Measurements from ENCODE around the gene PGLYRP3. TPM values are rescaled to one million over a fixed set of nuclear protein-coding genes. Genes with fewer than 3 reads are reported as not detected.

Gene PGLYRP3
- total RNA-seq, 1 donor from 2014 or later: not detected

DNA sequence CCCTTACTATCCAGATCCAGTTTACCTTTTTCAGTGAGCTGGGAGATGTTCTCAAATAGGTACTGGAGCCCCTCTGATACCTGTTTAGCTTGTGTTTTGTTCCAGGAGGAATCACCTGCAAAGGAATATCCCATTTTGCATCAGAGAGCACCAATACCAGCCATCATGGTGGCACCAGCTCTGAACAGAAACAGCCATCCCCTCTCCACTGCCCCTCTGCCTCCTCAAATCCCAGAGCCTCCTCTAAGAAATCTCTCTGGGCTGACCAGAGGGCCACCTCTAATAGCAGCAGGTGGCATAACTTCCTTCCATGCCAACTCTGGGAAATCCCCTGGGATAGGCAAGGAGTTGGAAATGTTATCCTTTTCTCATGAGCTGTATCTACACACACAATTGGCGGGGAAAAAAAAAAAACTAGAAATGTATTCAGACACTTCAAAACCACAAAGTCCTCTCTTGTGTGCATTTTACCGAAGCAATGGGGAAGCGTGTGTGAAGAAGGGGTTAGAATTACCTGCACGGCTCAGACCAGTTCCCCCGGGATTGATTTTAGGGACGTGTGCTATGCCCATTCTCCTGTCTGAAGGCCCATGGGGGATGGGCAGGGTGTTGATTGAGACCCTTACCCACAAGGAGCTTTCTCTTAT lies 33.4 kb upstream of the PGLYRP3 start:
- TF ChIP-seq, protein P1, sequence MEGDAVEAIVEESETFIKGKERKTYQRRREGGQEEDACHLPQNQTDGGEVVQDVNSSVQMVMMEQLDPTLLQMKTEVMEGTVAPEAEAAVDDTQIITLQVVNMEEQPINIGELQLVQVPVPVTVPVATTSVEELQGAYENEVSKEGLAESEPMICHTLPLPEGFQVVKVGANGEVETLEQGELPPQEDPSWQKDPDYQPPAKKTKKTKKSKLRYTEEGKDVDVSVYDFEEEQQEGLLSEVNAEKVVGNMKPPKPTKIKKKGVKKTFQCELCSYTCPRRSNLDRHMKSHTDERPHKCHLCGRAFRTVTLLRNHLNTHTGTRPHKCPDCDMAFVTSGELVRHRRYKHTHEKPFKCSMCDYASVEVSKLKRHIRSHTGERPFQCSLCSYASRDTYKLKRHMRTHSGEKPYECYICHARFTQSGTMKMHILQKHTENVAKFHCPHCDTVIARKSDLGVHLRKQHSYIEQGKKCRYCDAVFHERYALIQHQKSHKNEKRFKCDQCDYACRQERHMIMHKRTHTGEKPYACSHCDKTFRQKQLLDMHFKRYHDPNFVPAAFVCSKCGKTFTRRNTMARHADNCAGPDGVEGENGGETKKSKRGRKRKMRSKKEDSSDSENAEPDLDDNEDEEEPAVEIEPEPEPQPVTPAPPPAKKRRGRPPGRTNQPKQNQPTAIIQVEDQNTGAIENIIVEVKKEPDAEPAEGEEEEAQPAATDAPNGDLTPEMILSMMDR (conservative IDR thresholded peaks at IDR 0.05; ENCODE audit: low read depth, low read length): no peak
- no peak for DNase-seq (ENCODE audit: low read depth)

DNA sequence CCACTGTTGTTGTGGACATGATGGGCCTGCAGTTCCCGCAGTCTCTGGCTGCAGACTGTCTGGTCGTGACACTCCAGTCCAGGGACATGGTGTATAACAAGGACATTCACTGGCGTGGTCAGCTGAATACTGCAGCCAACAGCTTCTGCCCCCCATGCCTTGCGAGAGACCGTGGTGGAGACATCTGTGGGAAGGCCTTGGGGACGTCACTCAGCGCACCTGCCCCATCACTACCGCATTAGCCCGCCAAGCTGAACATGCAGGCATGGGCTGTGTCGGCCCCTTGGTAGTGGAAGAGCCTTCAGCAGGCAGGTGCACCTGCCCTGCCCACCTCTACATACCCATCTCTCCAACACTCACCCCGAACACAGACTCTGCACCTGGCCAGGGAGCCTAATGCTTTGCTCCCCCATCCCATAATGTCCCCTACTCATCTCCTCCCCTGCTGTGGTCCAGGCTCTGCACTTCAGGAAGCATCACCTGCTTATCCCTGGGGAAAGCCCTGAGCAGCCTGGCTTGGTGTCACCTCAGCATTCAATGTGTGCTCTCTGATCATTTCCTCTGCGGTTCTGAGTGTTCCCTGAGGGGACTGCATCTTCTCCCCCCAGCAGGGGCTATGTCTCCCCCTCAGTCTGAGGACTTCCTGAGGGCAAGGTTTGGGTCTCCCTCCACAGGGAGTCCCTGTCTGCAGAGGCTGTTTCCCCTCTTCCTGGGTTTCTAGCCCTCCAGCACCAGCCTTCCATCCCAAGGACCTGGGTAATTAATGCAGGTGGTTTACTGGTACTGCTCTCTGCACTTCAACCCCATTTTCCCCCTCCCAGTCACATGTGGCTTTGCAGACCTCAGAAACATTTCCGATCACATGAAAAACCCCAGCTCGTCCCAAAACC lies 32.7 kb upstream of the PGLYRP3 start:
- no peak overlapping the region for H3K4me3 ChIP-seq (ENCODE audit: low read depth, low read length)
- no peak for DNase-seq (ENCODE audit: low read depth)
- TF ChIP-seq, protein P1 (conservative IDR thresholded peaks at IDR 0.05; ENCODE audit: low read depth, low read length): no peak

More for the DNA sequence above, 33.4 kb upstream of the PGLYRP3 start:
- H3K4me3 ChIP-seq (ENCODE audit: low read depth, low read length): no peak overlapping the region

DNA sequence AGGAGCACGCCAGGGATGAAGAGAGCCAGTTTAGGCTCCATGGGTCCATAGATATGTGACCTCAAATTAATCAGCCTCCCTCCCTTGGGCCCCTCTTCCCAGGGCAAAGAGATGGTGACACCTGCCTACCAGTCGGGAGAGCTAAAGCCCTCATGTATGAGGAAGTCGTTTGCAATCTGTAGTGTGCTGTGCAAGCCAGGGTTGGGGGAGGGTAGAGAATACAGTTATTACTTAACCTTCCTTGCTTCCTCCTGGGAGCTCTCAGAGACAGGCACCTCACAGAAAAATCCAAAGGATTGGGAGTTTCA lies 31.9 kb upstream of the PGLYRP3 start:
- TF ChIP-seq, protein P1 (conservative IDR thresholded peaks at IDR 0.05; ENCODE audit: low read depth, low read length): no peak
- no peak overlapping the region for H3K4me3 ChIP-seq (ENCODE audit: low read depth, low read length)
- DNase-seq (ENCODE audit: low read depth): no peak

DNA sequence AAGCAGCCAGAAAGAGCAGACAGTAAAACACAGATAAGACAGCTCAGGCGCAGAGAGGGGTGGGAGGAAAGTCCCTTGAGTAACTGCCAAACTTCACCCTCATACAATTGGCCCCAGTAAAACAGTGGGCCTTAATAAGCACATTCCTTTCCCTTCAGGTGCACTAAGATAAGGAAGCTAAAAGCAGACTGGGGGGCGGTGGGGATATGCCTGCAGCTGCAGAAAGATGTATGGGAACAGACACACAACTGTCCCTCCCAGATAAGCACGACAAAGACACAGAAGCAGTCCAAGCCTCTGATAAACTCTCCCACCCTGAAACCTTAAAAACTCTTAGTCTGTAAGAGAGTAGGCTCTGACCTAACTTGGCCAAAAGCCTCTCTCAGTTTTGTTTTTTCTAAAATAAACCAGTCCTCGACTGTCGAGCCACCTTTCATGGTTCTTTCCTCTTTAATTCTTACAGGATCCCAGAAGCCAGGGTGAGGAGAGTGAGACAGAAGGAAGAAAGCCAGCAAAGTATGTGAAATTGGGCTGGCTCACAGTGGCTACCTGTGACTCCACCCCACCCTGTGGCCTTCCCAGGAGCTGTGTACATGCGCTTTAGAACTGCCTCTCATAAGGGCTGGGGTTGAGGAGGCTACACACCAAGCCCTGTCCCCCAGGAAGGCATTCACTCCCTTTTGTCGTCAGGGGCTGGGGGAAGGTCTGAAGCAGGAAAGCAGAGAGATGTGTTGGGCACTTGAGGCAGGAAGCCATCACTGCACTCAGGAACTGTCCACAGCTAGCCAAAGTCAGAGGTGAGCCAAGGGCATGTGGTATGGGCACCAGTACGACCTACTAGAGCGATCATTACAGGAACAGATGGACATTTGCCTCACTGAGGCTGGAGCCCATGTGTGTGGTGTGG lies 31.3 kb upstream of the PGLYRP3 start:
- H3K4me3 ChIP-seq (ENCODE audit: low read depth, low read length): no peak overlapping the region
- DNase-seq (ENCODE audit: low read depth): no peak
- TF ChIP-seq, protein P1 (conservative IDR thresholded peaks at IDR 0.05; ENCODE audit: low read depth, low read length): no peak

DNA sequence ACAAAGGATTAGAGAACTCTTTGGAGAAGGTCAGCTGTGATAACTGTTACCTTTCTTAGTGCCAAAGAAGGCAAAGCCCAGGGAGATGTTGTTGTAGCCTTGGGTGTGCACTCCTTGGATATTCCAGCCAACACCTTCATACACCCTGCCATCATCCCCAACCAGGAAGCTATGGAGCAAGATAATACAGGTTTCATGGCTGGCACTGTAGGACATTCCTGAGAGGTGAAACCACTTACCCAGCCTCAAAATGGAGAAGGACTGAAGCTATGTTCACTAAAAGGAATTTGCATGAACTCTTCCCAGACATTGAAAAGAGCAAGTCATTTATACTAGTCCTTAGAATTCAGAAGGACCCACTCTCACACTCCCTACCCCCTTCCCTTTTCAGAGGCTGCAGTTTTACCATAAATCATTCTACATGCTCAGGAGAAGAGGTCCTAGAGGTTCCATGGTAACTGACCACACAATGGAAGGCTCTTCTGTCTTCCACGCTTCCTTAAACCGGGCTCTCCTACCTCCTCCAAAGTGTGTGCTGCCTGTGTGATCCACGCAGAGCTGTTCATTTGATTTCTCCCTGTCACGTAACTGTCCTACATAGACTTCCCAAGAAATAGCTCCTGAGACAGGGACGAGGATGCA lies 30.4 kb upstream of the PGLYRP3 start:
- no peak overlapping the region for H3K4me3 ChIP-seq (ENCODE audit: low read depth, low read length)
- TF ChIP-seq, protein P1 (conservative IDR thresholded peaks at IDR 0.05; ENCODE audit: low read depth, low read length): no peak
- no peak for DNase-seq (ENCODE audit: low read depth)

DNA sequence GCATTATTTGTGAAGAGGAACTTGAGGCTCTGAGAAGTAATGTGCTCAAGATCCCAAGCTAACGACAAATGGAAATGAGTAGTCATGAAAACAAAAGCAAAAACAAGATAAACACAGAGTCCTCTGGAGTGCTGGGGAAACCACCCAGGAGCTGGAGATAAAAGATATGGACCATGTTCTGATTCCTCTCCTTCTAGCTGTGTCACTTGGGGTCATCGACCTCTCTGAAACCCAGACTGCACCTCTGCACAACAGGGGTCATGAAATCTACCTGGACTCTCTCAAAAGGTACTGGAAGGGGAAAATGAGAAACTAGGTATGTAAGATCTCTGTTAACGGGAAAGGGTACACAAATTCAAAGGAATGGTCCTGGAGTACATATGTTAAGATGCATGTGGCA lies 29.4 kb upstream of the PGLYRP3 start:
- H3K4me3 ChIP-seq (ENCODE audit: low read depth, low read length): no peak overlapping the region
- DNase-seq (ENCODE audit: low read depth): no peak
- TF ChIP-seq, protein P1 (conservative IDR thresholded peaks at IDR 0.05; ENCODE audit: low read depth, low read length): no peak
